HEK293 (cell line): ENCODE data around the gene NHLRC2.
A peak's percentile ranks its signal among the peaks of the same experiment; 100 is the strongest.

Experiments
- CTCF ChIA-PET: fragments of 350-600 bp; formaldehyde crosslinking; extraction: SDS; loops from one replicate; lab custom pipeline; 2021; ENCODE audit warnings: antibody characterized with exemption; lab: Yijun Ruan, JAX
- POLR2A ChIA-PET: fragments of 300-600 bp; formaldehyde crosslinking; extraction: SDS; loops from one replicate; lab custom pipeline; 2020; ENCODE audit warnings: antibody characterized with exemption, inconsistent platforms; lab: Yijun Ruan, JAX
- H3K27ac ChIP-seq: fragments of 200-500 bp; sonication (Bioruptor generic); 2 replicates; pipeline ENCODE4 v1.5.1; 2014; ENCODE audit warnings: low read depth, low read length, control low read depth, inconsistent platforms; ENCODE audit errors: extremely low read depth
- H3K36me3 ChIP-seq, 2 experiments: fragments of 200-500 bp in 1 of 2; sonication (Bioruptor generic) in 1 of 2; 1 replicate in 1 of 2; 2 replicates in 1 of 2; pipeline ENCODE4 v1.5.1; 2014 to 2017; ENCODE audit warnings: inconsistent platforms in 2 of 2, low read length in 2 of 2; ENCODE audit not compliant: control insufficient read depth in 2 of 2, insufficient read depth in 1 of 2
- H3K4me1 ChIP-seq: fragments of 200-500 bp; sonication (Bioruptor generic); 2 replicates; pipeline ENCODE4 v1.5.1; 2014; ENCODE audit warnings: mild to moderate bottlenecking, low read length, inconsistent platforms; ENCODE audit not compliant: control insufficient read depth, insufficient read depth
- H3K4me3 ChIP-seq: 2 replicates; pipeline ENCODE4 v1.5.1; 2011; ENCODE audit warnings: low read depth, mild to moderate bottlenecking, control low read depth, low read length, moderate library complexity
- H3K9me3 ChIP-seq: fragments of 200-500 bp; sonication (Bioruptor generic); 2 replicates; pipeline ENCODE4 v1.5.1; 2014; ENCODE audit warnings: low read depth, low read length, inconsistent platforms; ENCODE audit not compliant: control insufficient read depth, insufficient read depth
- GLIS2 ChIP-seq: fragments of 450-650 bp; formaldehyde crosslinking; IDR thresholded peaks from 2 replicates; pipeline ENCODE4 v1.5.1; 2016; ENCODE audit warnings: missing biosample characterization, missing genetic modification characterization
- KLF1 ChIP-seq: fragments of 450-650 bp; formaldehyde crosslinking; IDR thresholded peaks from 2 replicates; pipeline ENCODE4 v1.5.1; 2016; ENCODE audit warnings: missing biosample characterization, missing genetic modification characterization
- KLF16 ChIP-seq: fragments of 450-650 bp; formaldehyde crosslinking; IDR thresholded peaks from 2 replicates; pipeline ENCODE4 v1.5.1; 2017; ENCODE audit warnings: missing biosample characterization, missing genetic modification characterization
- SCRT1 ChIP-seq: fragments of 450-650 bp; formaldehyde crosslinking; IDR thresholded peaks from 2 replicates; pipeline ENCODE4 v1.5.1; 2016; ENCODE audit warnings: missing biosample characterization, missing genetic modification characterization, borderline replicate concordance
- ZBTB8A ChIP-seq: fragments of 450-650 bp; formaldehyde crosslinking; IDR thresholded peaks from 2 replicates; pipeline ENCODE4 v1.5.1; 2016; ENCODE audit warnings: missing biosample characterization, missing genetic modification characterization
- ZEB2 ChIP-seq: fragments of 450-650 bp; formaldehyde crosslinking; IDR thresholded peaks from 2 replicates; pipeline ENCODE4 v1.5.1; 2016; ENCODE audit warnings: missing biosample characterization, missing genetic modification characterization
- ZNF10 ChIP-seq: fragments of 450-650 bp; formaldehyde crosslinking; IDR thresholded peaks from 2 replicates; pipeline ENCODE4 v1.5.1; 2017; ENCODE audit warnings: missing biosample characterization, missing genetic modification characterization
- ZNF121 ChIP-seq: fragments of 450-650 bp; formaldehyde crosslinking; IDR thresholded peaks from 2 replicates; pipeline ENCODE4 v1.5.1; 2016; ENCODE audit warnings: missing biosample characterization, missing genetic modification characterization
- ZNF2 ChIP-seq: fragments of 450-650 bp; formaldehyde crosslinking; IDR thresholded peaks from 2 replicates; pipeline ENCODE4 v1.5.1; 2016; ENCODE audit warnings: missing biosample characterization, missing genetic modification characterization
- ZNF202 ChIP-seq: fragments of 450-650 bp; formaldehyde crosslinking; IDR thresholded peaks from 2 replicates; pipeline ENCODE4 v1.5.1; 2016; ENCODE audit warnings: missing biosample characterization, missing genetic modification characterization, borderline replicate concordance
- ZNF23 ChIP-seq: fragments of 450-650 bp; formaldehyde crosslinking; IDR thresholded peaks from 2 replicates; pipeline ENCODE4 v1.5.1; 2016; ENCODE audit warnings: missing biosample characterization, missing genetic modification characterization, borderline replicate concordance
- ZNF239 ChIP-seq: fragments of 450-650 bp; formaldehyde crosslinking; IDR thresholded peaks from 2 replicates; pipeline ENCODE4 v1.5.1; 2016; ENCODE audit warnings: missing biosample characterization, missing genetic modification characterization
- ZNF248 ChIP-seq: fragments of 450-650 bp; formaldehyde crosslinking; IDR thresholded peaks from 2 replicates; pipeline ENCODE4 v1.5.1; 2017; ENCODE audit warnings: missing biosample characterization, missing genetic modification characterization
- ZNF292 ChIP-seq: fragments of 450-650 bp; formaldehyde crosslinking; IDR thresholded peaks from 2 replicates; pipeline ENCODE4 v1.5.1; 2016; ENCODE audit warnings: low read depth, missing biosample characterization, missing genetic modification characterization, borderline replicate concordance
- ZNF529 ChIP-seq: fragments of 450-650 bp; formaldehyde crosslinking; IDR thresholded peaks from 2 replicates; pipeline ENCODE4 v1.5.1; 2017; ENCODE audit warnings: missing genetic modification characterization, missing biosample characterization; ENCODE audit not compliant: insufficient replicate concordance
- ZNF530 ChIP-seq: fragments of 450-650 bp; formaldehyde crosslinking; IDR thresholded peaks from 2 replicates; pipeline ENCODE4 v1.5.1; 2016; ENCODE audit warnings: low read depth, missing biosample characterization, missing genetic modification characterization
- ZNF555 ChIP-seq: fragments of 450-650 bp; formaldehyde crosslinking; conservative IDR thresholded peaks from 2 replicates; pipeline ENCODE4 v1.5.1; 2017; ENCODE audit warnings: missing biosample characterization, mild to moderate bottlenecking, missing genetic modification characterization, inconsistent platforms
- ZNF571 ChIP-seq: fragments of 450-650 bp; formaldehyde crosslinking; IDR thresholded peaks from 2 replicates; pipeline ENCODE4 v1.5.0; 2017; ENCODE audit warnings: missing biosample characterization, missing genetic modification characterization
- ZNF621 ChIP-seq: fragments of 450-650 bp; formaldehyde crosslinking; IDR thresholded peaks from 2 replicates; pipeline ENCODE4 v1.5.1; 2017; ENCODE audit warnings: missing biosample characterization, missing genetic modification characterization
- ZNF776 ChIP-seq: fragments of 450-650 bp; formaldehyde crosslinking; IDR thresholded peaks from 2 replicates; pipeline ENCODE4 v1.5.0; 2017; ENCODE audit warnings: missing biosample characterization, missing genetic modification characterization, borderline replicate concordance
- ZNF785 ChIP-seq: fragments of 450-650 bp; formaldehyde crosslinking; IDR thresholded peaks from 2 replicates; pipeline ENCODE4 v1.5.1; 2016; ENCODE audit warnings: missing biosample characterization, missing genetic modification characterization
- TF ChIP-seq, protein P1 (sequence below): fragments of 450-650 bp; formaldehyde crosslinking; IDR thresholded peaks from 2 replicates; pipeline ENCODE4 v1.5.1; 2016; ENCODE audit warnings: missing biosample characterization, missing genetic modification characterization
- TF ChIP-seq, protein P2 (sequence below): fragments of 450-650 bp; formaldehyde crosslinking; IDR thresholded peaks from 2 replicates; pipeline ENCODE4 v1.5.1; 2016; ENCODE audit warnings: missing biosample characterization, missing genetic modification characterization
- TF ChIP-seq, protein P3 (sequence below): fragments of 450-650 bp; formaldehyde crosslinking; IDR thresholded peaks from 2 replicates; pipeline ENCODE4 v1.5.1; 2017; ENCODE audit warnings: missing biosample characterization, missing genetic modification characterization
- TF ChIP-seq, protein P4 (sequence below): fragments of 450-650 bp; formaldehyde crosslinking; IDR thresholded peaks from 2 replicates; pipeline ENCODE4 v1.5.1; 2017; ENCODE audit warnings: missing biosample characterization, missing genetic modification characterization
- TF ChIP-seq, protein P5 (sequence below): fragments of 450-650 bp; formaldehyde crosslinking; IDR thresholded peaks from 2 replicates; pipeline ENCODE4 v1.5.1; 2016; ENCODE audit warnings: missing biosample characterization, missing genetic modification characterization, borderline replicate concordance

Gene NHLRC2

DNA sequence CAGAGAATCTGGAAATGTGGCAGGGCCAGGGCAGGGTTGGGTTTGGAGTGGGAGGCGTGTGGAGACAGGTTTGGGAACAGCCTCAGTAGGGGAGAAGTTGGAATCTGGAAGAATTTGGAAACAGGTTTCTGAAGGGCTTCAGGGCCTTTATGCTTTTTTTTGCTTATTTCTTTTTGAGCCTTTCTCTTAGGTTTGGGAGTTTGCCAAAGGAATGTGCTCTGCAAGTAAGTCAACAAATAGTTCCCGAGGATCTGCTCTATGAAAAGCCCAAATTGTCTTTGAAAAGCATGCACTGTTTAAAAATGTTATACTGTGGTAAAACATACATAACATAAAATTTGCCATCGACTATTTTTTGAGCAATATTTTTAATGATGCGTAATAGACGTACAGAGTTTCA, 102.6 kb downstream of the NHLRC2 start (continued):
- TF ChIP-seq, protein P1, sequence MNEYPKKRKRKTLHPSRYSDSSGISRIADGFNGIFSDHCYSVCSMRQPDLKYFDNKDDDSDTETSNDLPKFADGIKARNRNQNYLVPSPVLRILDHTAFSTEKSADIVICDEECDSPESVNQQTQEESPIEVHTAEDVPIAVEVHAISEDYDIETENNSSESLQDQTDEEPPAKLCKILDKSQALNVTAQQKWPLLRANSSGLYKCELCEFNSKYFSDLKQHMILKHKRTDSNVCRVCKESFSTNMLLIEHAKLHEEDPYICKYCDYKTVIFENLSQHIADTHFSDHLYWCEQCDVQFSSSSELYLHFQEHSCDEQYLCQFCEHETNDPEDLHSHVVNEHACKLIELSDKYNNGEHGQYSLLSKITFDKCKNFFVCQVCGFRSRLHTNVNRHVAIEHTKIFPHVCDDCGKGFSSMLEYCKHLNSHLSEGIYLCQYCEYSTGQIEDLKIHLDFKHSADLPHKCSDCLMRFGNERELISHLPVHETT (tag by site-specific recombination) = no peak
- TF ChIP-seq ZNF529 (tag by site-specific recombination) = no peak
- no peak for TF ChIP-seq KLF16 (tag by site-specific recombination)
- no peak for TF ChIP-seq ZNF621 (tag by site-specific recombination)
- no peak for TF ChIP-seq ZNF248 (tag by site-specific recombination)
- no peak for TF ChIP-seq ZNF292 (tag by site-specific recombination)
- TF ChIP-seq KLF1 (tag by site-specific recombination) = no peak
- TF ChIP-seq, protein P2, sequence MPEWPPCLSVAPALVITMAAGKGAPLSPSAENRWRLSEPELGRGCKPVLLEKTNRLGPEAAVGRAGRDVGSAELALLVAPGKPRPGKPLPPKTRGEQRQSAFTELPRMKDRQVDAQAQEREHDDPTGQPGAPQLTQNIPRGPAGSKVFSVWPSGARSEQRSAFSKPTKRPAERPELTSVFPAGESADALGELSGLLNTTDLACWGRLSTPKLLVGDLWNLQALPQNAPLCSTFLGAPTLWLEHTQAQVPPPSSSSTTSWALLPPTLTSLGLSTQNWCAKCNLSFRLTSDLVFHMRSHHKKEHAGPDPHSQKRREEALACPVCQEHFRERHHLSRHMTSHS (tag by site-specific recombination) = no peak
- TF ChIP-seq SCRT1 = no peak
- no peak for TF ChIP-seq ZNF23 (tag by site-specific recombination)
- TF ChIP-seq ZNF2 (tag by site-specific recombination) = no peak
- no peak for TF ChIP-seq ZNF571

DNA sequence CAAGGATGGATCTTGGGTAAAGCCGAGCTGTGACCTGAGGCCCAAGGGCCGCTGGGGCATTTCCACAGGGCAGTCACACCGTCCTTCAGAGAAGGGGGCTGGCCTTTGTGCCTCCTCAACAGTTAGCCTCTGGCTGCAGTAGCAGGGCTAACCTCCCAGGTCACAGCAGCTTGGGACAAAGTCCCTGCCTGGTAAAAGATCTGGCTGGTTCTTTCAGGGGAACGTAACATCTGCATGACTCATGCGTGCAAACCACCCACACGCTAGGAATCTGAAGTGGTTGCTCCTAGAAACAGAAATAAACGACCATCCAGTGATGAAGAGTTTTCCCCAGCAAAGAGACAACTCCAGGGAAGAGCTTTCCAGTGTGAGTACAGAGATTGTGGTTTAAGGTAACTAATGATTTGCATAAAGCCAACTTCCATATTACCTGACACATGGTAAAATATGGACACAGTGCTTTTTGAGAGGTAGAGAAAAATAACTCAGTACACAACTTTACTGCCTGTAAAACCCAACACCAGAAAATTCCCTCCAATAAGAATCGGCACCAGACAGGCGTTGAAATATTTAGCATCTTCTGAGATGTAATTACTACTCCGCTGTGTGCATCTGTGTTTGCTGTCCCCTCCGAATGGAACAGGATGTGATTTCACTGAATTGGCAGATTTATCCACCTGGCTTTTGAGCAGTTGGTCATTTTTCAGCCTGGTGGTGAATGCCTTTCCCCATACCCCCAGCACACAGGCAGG, 104.3 kb downstream of the NHLRC2 start:
- Histone ChIP-seq H3K36me3 (no peaks in the 10 kb centered on the region), H3K4me1 (no peaks in the 10 kb centered on the region), H3K4me3 (no peak overlapping the region), H3K27ac (no peak overlapping the region), H3K9me3 (no peaks in the 10 kb centered on the region)
- ChIA-PET POLR2A (no interaction called here), CTCF (interaction anchor here (1.1 kb wide), 1 partner anchor 41 kb away, joined by 5 read pairs; no protein-coding TSS in a partner anchor)
- TF ChIP-seq, protein P3, sequence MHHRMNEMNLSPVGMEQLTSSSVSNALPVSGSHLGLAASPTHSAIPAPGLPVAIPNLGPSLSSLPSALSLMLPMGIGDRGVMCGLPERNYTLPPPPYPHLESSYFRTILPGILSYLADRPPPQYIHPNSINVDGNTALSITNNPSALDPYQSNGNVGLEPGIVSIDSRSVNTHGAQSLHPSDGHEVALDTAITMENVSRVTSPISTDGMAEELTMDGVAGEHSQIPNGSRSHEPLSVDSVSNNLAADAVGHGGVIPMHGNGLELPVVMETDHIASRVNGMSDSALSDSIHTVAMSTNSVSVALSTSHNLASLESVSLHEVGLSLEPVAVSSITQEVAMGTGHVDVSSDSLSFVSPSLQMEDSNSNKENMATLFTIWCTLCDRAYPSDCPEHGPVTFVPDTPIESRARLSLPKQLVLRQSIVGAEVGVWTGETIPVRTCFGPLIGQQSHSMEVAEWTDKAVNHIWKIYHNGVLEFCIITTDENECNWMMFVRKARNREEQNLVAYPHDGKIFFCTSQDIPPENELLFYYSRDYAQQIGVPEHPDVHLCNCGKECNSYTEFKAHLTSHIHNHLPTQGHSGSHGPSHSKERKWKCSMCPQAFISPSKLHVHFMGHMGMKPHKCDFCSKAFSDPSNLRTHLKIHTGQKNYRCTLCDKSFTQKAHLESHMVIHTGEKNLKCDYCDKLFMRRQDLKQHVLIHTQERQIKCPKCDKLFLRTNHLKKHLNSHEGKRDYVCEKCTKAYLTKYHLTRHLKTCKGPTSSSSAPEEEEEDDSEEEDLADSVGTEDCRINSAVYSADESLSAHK (tag by site-specific recombination) = no peak
- TF ChIP-seq ZNF121 (tag by site-specific recombination) (no peak), ZNF555 (tag by site-specific recombination) (no peak), KLF1 (tag by site-specific recombination) (no peak), ZNF10 (tag by site-specific recombination) (no peak), GLIS2 (tag by site-specific recombination) (no peak), ZBTB8A (tag by site-specific recombination) (no peak), ZNF239 (tag by site-specific recombination) (no peak), ZEB2 (tag by site-specific recombination) (0 out of 2 replicates have a peak, but pooled peaks have one; percentile 31), ZNF785 (no peak), ZNF621 (tag by site-specific recombination) (no peak), ZNF292 (tag by site-specific recombination) (no peak), ZNF776 (tag by site-specific recombination) (no peak), ZNF202 (tag by site-specific recombination) (no peak), ZNF530 (no peak)
- TF ChIP-seq, protein P4, sequence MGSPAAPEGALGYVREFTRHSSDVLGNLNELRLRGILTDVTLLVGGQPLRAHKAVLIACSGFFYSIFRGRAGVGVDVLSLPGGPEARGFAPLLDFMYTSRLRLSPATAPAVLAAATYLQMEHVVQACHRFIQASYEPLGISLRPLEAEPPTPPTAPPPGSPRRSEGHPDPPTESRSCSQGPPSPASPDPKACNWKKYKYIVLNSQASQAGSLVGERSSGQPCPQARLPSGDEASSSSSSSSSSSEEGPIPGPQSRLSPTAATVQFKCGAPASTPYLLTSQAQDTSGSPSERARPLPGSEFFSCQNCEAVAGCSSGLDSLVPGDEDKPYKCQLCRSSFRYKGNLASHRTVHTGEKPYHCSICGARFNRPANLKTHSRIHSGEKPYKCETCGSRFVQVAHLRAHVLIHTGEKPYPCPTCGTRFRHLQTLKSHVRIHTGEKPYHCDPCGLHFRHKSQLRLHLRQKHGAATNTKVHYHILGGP = no peak
- TF ChIP-seq, protein P5, sequence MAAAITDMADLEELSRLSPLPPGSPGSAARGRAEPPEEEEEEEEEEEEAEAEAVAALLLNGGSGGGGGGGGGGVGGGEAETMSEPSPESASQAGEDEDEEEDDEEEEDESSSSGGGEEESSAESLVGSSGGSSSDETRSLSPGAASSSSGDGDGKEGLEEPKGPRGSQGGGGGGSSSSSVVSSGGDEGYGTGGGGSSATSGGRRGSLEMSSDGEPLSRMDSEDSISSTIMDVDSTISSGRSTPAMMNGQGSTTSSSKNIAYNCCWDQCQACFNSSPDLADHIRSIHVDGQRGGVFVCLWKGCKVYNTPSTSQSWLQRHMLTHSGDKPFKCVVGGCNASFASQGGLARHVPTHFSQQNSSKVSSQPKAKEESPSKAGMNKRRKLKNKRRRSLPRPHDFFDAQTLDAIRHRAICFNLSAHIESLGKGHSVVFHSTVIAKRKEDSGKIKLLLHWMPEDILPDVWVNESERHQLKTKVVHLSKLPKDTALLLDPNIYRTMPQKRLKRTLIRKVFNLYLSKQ (tag by site-specific recombination) = no peak
